Mucosa of descending colon (tissue), 3 donors: ENCODE measurements around the gene AANAT. TPM values are rescaled to one million over a fixed set of nuclear protein-coding genes. Genes with fewer than 3 reads are reported as not detected.
A peak's percentile ranks its signal among the peaks of the same experiment; 100 is the strongest.

Experiments
- ATAC-seq: fragments of 200-7000 bp; cut with Tn5 transposase; one replicate; pipeline ENCODE4 v1.9.1; 2020; ENCODE audit warnings: mild to moderate bottlenecking, moderate library complexity
- DNase-seq, 3 donors: peaks; one replicate each; pipeline ENCODE4 v3.0.0-alpha.2; 2020
- H3K36me3 ChIP-seq: fragments of 200-600 bp; one replicate; pipeline ENCODE4 v1.8.0; 2021; ENCODE audit warnings: low read depth, mild to moderate bottlenecking
- H3K4me1 ChIP-seq: fragments of 200-600 bp; one replicate; pipeline ENCODE4 v1.8.0; 2021; ENCODE audit warnings: low read depth, mild to moderate bottlenecking
- H3K4me3 ChIP-seq: fragments of 200-600 bp; one replicate; pipeline ENCODE4 v1.8.0; 2021; ENCODE audit warnings: mild to moderate bottlenecking
- H3K9me3 ChIP-seq: fragments of 200-600 bp; one replicate; pipeline ENCODE4 v1.8.0; 2021; ENCODE audit warnings: mild to moderate bottlenecking
- CTCF ChIP-seq: fragments of 200-600 bp; IDR thresholded peaks from one replicate; pipeline ENCODE4 v1.8.0; 2022; ENCODE audit warnings: antibody characterized with exemption, mild to moderate bottlenecking
- intact Hi-C, 2 donors: fragments of 100-400 bp; cut with DNase I in 1 of 2; cut with micrococcal nuclease in 1 of 2; formaldehyde crosslinking; loops; one replicate each; pipeline versions ENCODE4 v1.11.0 to v1.11.1; 2022; cut with DNase I, micrococcal nuclease
- total RNA-seq, 3 donors: library from RNA; stranded (reverse); fragmentation: NEBNext Ultra II Directional in 2 of 3; extraction: Animal tissue kit (Norgen Biotek cat#: 25700) in 2 of 3; gene quantifications; one replicate each; pipeline versions ENCODE4 v1.2.1 to v1.2.4, GENCODE V29; 2021 to 2023
- donor health status: DM: no; HTN: no; CAD: no; lungs with moderate emphysema.
- donor health status: DM: no; HTN: no; CAD: no.
- donor health status: DM: no; HTN: yes; CAD: no.

The AANAT gene
- total RNA-seq, 3 donors from 2014 or later, result not detected

- no peaks in the 10 kb centered on the region for H3K36me3 ChIP-seq
- peak; percentile 56 to 87 (median 68) for DNase-seq
- H3K4me1 ChIP-seq, result peaks cover 42% of the 10 kb centered on the region
- no peak overlapping the region for H3K4me3 ChIP-seq
- intact Hi-C loops, result no loop called here
- H3K9me3 ChIP-seq, result no peaks in the 10 kb centered on the region
- no peak for TF ChIP-seq CTCF
- peak; percentile 70 for ATAC-seq
Measured at GRCh38 chr17:76492989-76493501, 25.6 kb downstream of the AANAT start.

- ATAC-seq (no peak), DNase-seq (peak in 2 of 3 donors; percentile 50 to 78)
- no peaks in the 10 kb centered on the region for H3K36me3 ChIP-seq
- peaks cover 44% of the 10 kb centered on the region for H3K4me1 ChIP-seq
- TF ChIP-seq CTCF, result no peak
- intact Hi-C loops, result no loop called here
- H3K9me3 ChIP-seq, result no peaks in the 10 kb centered on the region
- no peak overlapping the region for H3K4me3 ChIP-seq
Measured at GRCh38 chr17:76493505-76494167, 26.2 kb downstream of the AANAT start.

- no peak for DNase-seq
- Histone ChIP-seq H3K9me3 (no peaks in the 10 kb centered on the region), H3K4me3 (no peak overlapping the region), H3K36me3 (no peaks in the 10 kb centered on the region), H3K4me1 (peaks cover 58% of the 10 kb centered on the region)
- TF ChIP-seq CTCF, result no peak
- ATAC-seq, result no peak
- intact Hi-C loops, result no loop called here
Measured at GRCh38 chr17:76495663-76496400, 28.4 kb downstream of the AANAT start.

- ATAC-seq, result no peak
- no peak for TF ChIP-seq CTCF
- intact Hi-C loops, result no loop called here
- Histone ChIP-seq H3K4me3 (no peak overlapping the region), H3K4me1 (peaks cover 54% of the 10 kb centered on the region), H3K9me3 (no peaks in the 10 kb centered on the region), H3K36me3 (no peaks in the 10 kb centered on the region)
- no peak for DNase-seq
Measured at GRCh38 chr17:76496464-76496863, 29.1 kb downstream of the AANAT start.

- H3K36me3 ChIP-seq, result no peaks in the 10 kb centered on the region
- no peak overlapping the region for H3K4me3 ChIP-seq
- H3K4me1 ChIP-seq, result peaks cover 48% of the 10 kb centered on the region
- TF ChIP-seq CTCF, result no peak
- intact Hi-C loops, result no loop called here
- no peak for DNase-seq
- no peaks in the 10 kb centered on the region for H3K9me3 ChIP-seq
- ATAC-seq, result no peak
Measured at GRCh38 chr17:76497699-76497978, 30.2 kb downstream of the AANAT start.
